ENCODE measurements around the gene LMBR1L.

DNA sequence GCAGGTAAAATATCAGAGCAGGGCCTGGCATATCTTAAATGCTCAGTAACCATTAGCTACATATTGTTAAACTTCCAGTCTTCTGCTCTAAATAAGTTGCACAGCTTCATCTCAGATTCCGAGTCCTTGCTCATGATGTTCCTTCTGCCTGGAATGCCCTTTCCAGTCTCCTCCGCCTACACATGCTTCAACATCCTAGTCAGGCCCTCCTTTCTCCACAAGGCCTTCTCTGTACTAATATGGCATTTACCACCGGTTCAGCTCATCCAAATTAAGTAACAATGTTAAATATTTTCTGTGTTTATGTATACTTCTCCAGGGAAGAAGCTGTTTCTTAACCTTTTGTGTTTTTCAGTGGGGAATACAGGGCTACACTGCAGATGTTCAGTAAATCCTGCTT is 24.5 kb downstream of the LMBR1L start:
- TF ChIP-seq POLR2A (IDR thresholded peaks at IDR 0.05) = no peak
- TF ChIP-seq, protein P1, sequence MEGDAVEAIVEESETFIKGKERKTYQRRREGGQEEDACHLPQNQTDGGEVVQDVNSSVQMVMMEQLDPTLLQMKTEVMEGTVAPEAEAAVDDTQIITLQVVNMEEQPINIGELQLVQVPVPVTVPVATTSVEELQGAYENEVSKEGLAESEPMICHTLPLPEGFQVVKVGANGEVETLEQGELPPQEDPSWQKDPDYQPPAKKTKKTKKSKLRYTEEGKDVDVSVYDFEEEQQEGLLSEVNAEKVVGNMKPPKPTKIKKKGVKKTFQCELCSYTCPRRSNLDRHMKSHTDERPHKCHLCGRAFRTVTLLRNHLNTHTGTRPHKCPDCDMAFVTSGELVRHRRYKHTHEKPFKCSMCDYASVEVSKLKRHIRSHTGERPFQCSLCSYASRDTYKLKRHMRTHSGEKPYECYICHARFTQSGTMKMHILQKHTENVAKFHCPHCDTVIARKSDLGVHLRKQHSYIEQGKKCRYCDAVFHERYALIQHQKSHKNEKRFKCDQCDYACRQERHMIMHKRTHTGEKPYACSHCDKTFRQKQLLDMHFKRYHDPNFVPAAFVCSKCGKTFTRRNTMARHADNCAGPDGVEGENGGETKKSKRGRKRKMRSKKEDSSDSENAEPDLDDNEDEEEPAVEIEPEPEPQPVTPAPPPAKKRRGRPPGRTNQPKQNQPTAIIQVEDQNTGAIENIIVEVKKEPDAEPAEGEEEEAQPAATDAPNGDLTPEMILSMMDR (IDR thresholded peaks at IDR 0.05) = no peak
